ENCODE measurements around the gene DCP1B. TPM values are rescaled to one million over a fixed set of nuclear protein-coding genes. Genes with fewer than 3 reads are reported as not detected.

Gene DCP1B
- total RNA-seq, 2 donors from 2014 or later: 7.9 to 13.2 TPM

DNA sequence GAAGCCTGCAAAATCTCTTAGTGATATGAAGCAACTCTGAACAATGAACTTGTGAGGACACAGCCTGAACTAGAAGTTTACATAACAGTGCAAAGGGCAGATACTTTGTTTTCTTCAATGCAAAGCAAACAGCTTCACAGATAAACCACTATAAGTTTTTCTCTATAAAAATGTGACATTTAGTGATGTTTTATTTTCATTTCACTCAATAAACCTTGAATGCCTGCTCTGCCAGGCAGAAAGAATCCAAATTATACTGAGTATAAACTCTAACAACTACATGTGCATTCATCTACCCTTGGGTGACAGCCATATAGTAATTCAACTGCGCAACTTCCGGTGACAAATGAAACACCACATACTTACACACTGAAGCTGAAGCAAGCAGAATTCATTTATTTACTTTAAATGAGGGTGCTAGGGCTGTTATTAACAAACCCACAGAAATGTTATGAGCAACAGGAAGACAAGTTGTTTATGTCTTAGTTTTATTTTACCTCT, 10.3 kb downstream of the DCP1B start:
- H3K27ac ChIP-seq: no peak overlapping the region
- H3K27me3 ChIP-seq: no peaks in the 10 kb centered on the region
- 63 to 66% methylated on average over 2 of the region's 2 CpGs for WGBS, 2 donors
- peaks cover 0 to 2% of the 10 kb centered on the region in 2 donors for H3K36me3 ChIP-seq (replicated peaks in 1 of 2; ENCODE audit: insufficient read depth in 1 of 2, low read depth in 2 of 2)
- TF ChIP-seq, protein P1, sequence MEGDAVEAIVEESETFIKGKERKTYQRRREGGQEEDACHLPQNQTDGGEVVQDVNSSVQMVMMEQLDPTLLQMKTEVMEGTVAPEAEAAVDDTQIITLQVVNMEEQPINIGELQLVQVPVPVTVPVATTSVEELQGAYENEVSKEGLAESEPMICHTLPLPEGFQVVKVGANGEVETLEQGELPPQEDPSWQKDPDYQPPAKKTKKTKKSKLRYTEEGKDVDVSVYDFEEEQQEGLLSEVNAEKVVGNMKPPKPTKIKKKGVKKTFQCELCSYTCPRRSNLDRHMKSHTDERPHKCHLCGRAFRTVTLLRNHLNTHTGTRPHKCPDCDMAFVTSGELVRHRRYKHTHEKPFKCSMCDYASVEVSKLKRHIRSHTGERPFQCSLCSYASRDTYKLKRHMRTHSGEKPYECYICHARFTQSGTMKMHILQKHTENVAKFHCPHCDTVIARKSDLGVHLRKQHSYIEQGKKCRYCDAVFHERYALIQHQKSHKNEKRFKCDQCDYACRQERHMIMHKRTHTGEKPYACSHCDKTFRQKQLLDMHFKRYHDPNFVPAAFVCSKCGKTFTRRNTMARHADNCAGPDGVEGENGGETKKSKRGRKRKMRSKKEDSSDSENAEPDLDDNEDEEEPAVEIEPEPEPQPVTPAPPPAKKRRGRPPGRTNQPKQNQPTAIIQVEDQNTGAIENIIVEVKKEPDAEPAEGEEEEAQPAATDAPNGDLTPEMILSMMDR (IDR thresholded peaks at IDR 0.05): no peak
- no peak for TF ChIP-seq POLR2A (IDR thresholded peaks at IDR 0.05)
- H3K9me3 ChIP-seq: no peaks in the 10 kb centered on the region
- intact Hi-C loops (cut with DNase I): no loop called here
- no peaks in the 10 kb centered on the region for H3K4me1 ChIP-seq
- H3K4me3 ChIP-seq: no peak overlapping the region
- ATAC-seq (no peak), DNase-seq (no peak)

DNA sequence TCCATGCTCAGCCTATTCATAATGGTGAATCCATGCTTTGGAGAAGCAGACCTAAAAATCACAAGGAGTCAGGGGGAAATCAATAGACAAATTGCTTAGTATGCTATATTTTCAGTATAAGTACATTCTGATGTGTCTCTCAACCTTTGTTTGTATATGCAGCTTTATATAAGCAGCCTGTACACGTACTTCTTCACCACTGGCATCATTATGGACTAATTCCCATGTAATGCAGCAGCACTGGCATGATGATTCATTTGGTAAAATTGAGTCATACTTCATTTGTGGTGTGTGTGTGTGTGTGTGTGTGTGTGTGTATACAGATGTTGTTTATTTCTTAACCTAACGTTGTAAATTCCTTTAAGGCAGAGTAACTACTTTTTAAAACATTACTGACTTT, 10.9 kb downstream of the DCP1B start:
- intact Hi-C loops (cut with DNase I): no loop called here
- Histone ChIP-seq H3K27ac (no peak overlapping the region), H3K4me1 (no peaks in the 10 kb centered on the region), H3K9me3 (no peaks in the 10 kb centered on the region), H3K27me3 (no peaks in the 10 kb centered on the region), H3K4me3 (no peak overlapping the region), H3K36me3 (replicated peaks in 1 of 2; ENCODE audit: insufficient read depth in 1 of 2, low read depth in 2 of 2) (peaks cover 0 to 2% of the 10 kb centered on the region in 2 donors)
- ATAC-seq (no peak), DNase-seq (no peak)
- TF ChIP-seq, protein P1 (IDR thresholded peaks at IDR 0.05): no peak
- WGBS, 2 donors: 40 to 42% methylated on average over 2 of the region's 2 CpGs

DNA sequence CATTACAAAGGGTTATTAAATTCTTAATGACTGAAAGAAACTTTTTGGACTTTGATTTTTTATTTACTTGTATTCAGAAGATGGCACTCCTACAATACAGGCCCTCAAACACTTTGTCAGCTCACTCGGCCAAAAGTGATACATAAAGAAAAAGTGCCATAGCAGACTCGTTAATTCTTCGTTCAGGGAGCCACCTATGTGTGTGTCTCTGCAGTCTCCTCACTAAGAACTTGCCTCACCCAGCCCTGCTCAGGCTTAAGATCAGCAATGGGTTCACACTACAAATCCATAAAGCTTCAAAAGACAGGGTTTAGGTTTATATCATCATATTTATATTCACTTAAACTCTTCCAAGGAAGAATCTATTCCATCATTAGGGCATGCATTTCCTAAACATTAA, 11.5 kb downstream of the DCP1B start:
- TF ChIP-seq, protein P1 (IDR thresholded peaks at IDR 0.05): no peak
- TF ChIP-seq POLR2A (IDR thresholded peaks at IDR 0.05): no peak
- Histone ChIP-seq H3K9me3 (no peaks in the 10 kb centered on the region), H3K27me3 (no peaks in the 10 kb centered on the region), H3K4me3 (no peak overlapping the region), H3K27ac (no peak overlapping the region), H3K4me1 (no peaks in the 10 kb centered on the region), H3K36me3 (replicated peaks in 1 of 2; ENCODE audit: insufficient read depth in 1 of 2, low read depth in 2 of 2) (peaks cover 0 to 2% of the 10 kb centered on the region in 2 donors)
- intact Hi-C loops (cut with DNase I): no loop called here
- no peak for ATAC-seq
- DNase-seq: no peak
- WGBS, 2 donors: 92 to 96% methylated on average over 3 of the region's 3 CpGs

DNA sequence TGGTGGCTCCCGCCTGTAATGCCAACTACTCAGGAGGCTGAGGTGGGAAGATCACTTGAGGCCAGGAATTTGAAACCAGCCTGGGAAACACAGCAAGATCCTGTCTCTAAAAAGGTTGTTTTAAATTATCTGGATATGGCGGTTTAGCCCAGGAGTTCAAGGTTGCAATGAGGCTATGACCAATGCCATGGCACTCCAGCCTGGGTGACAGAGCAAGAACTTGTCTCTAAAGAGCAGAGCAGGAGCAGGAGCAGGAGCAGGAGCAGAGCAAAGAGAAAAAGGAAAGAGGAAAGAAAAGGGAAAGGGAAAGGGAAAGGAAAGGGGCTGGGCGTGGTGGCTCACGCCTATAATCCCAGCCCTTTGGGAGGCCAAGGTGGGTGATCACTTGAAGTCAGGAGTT, 15.1 kb downstream of the DCP1B start:
- TF ChIP-seq POLR2A (IDR thresholded peaks at IDR 0.05): no peak
- TF ChIP-seq, protein P1 (IDR thresholded peaks at IDR 0.05): no peak
- Histone ChIP-seq H3K4me1 (no peaks in the 10 kb centered on the region), H3K9me3 (no peaks in the 10 kb centered on the region), H3K4me3 (no peak overlapping the region), H3K27me3 (no peaks in the 10 kb centered on the region), H3K27ac (no peak overlapping the region), H3K36me3 (replicated peaks in 1 of 2; ENCODE audit: insufficient read depth in 1 of 2, low read depth in 2 of 2) (peaks cover 0 to 2% of the 10 kb centered on the region in 2 donors)
- no peak for DNase-seq
- 95 to 96% methylated on average over 4 of the region's 4 CpGs for WGBS, 2 donors
- no peak for ATAC-seq
- intact Hi-C loops (cut with DNase I): no loop called here

DNA sequence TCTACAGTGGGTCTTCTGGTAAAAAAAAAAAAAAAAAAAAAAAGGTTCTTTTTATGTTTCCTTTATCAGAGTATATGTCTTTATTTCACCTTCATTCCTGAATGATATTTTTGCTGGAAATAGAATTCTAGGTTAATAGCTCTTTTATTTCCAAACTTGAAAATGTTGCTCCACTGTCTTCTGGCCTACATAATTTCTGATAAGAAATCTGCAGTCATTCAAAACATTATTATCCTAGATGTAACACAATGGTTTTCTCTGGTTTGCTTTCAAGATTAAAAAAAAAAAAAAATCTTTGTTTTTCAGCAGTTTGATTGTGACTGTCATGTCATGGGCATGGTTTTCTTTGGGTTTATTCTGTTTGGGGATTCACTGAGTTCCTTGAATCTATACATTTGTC, 19.5 kb downstream of the DCP1B start:
- H3K4me1 ChIP-seq: no peaks in the 10 kb centered on the region
- ATAC-seq (no peak), DNase-seq (no peak)
- intact Hi-C loops (cut with DNase I): no loop called here
- H3K9me3 ChIP-seq: no peaks in the 10 kb centered on the region
- no peak overlapping the region for H3K4me3 ChIP-seq
- no peaks in the 10 kb centered on the region for H3K27me3 ChIP-seq
- TF ChIP-seq POLR2A (IDR thresholded peaks at IDR 0.05): no peak
- H3K27ac ChIP-seq: no peak overlapping the region
- no peaks in the 10 kb centered on the region for H3K36me3 ChIP-seq (replicated peaks in 1 of 2; ENCODE audit: insufficient read depth in 1 of 2, low read depth in 2 of 2)
